Epidermal melanocyte (primary cell): ENCODE results near the gene DOK4.

Source experiments
- DNase-seq: peaks from one replicate; pipeline ENCODE4 v3.0.0; 2011; ENCODE audit warnings: low spot score; ENCODE audit not compliant: insufficient read length

Gene DOK4

GRCh38 chr16:57519796-57520360, 33.6 kb upstream of the DOK4 start:
- DNase-seq, result peak; percentile 99

- DNase-seq, result no peak
Measured at GRCh38 chr16:57518922-57519321, 32.6 kb upstream of the DOK4 start.

- no peak for DNase-seq
Measured at GRCh38 chr16:57518520-57518919, 32.2 kb upstream of the DOK4 start.

GRCh38 chr16:57517397-57518367, 31.4 kb upstream of the DOK4 start:
- no peak for DNase-seq

- no peak for DNase-seq
Measured at GRCh38 chr16:57516773-57517172, 30.5 kb upstream of the DOK4 start.

- DNase-seq, result no peak
Measured at GRCh38 chr16:57516176-57516725, 30.0 kb upstream of the DOK4 start.

GRCh38 chr16:57514791-57515600, 28.7 kb upstream of the DOK4 start:
- no peak for DNase-seq

GRCh38 chr16:57514371-57514770, 28.1 kb upstream of the DOK4 start:
- DNase-seq, result no peak

- no peak for DNase-seq
Measured at GRCh38 chr16:57513371-57514102, 27.2 kb upstream of the DOK4 start.

- DNase-seq, result no peak
Measured at GRCh38 chr16:57512296-57513001, 26.2 kb upstream of the DOK4 start.

GRCh38 chr16:57510016-57510871, 24.0 kb upstream of the DOK4 start:
- no peak for DNase-seq

- DNase-seq, result no peak
Measured at GRCh38 chr16:57509231-57509923, 23.1 kb upstream of the DOK4 start.

- DNase-seq, result no peak
Measured at GRCh38 chr16:57508035-57508425, 21.7 kb upstream of the DOK4 start.

- DNase-seq, result no peak
Measured at GRCh38 chr16:57507136-57508034, 21.1 kb upstream of the DOK4 start.

- no peak for DNase-seq
Measured at GRCh38 chr16:57505169-57505568, 18.9 kb upstream of the DOK4 start.

- no peak for DNase-seq
Measured at GRCh38 chr16:57504491-57504890, 18.2 kb upstream of the DOK4 start.

GRCh38 chr16:57504001-57504400, 17.7 kb upstream of the DOK4 start:
- no peak for DNase-seq

- no peak for DNase-seq
Measured at GRCh38 chr16:57503366-57503765, 17.1 kb upstream of the DOK4 start.
